T-helper 17 cell (primary cell): ENCODE data around the gene ECT2L. TPM values are rescaled to one million over a fixed set of nuclear protein-coding genes. Genes with fewer than 3 reads are reported as not detected.

Source experiments
- ATAC-seq: fragments of 150-1000 bp; cut with Tn5 transposase; 2 replicates; pipeline ENCODE4 v1.10.0; 2021; ENCODE audit warnings: mild to moderate bottlenecking, moderate library complexity
- DNase-seq, 3 donors: peaks; one replicate each; pipeline versions ENCODE4 v3.0.0 to v3.0.0-alpha.2; 2020 to 2021
- H3K9me3 ChIP-seq: one replicate; pipeline ENCODE4 v1.7.0; 2013; ENCODE audit warnings: low read length, mild to moderate bottlenecking; ENCODE audit not compliant: control insufficient read depth, poor library complexity, severe bottlenecking
- H3K27ac Mint-ChIP-seq: one replicate; pipeline ENCODE4 v1.8.0; 2022; ENCODE audit warnings: mild to moderate bottlenecking, moderate library complexity, mixed read lengths
- H3K27me3 Mint-ChIP-seq: one replicate; pipeline ENCODE4 v1.8.0; 2022; ENCODE audit warnings: mixed read lengths
- H3K36me3 Mint-ChIP-seq: one replicate; pipeline ENCODE4 v1.8.0; 2022; ENCODE audit warnings: low read depth, mixed read lengths
- H3K4me1 Mint-ChIP-seq: one replicate; pipeline ENCODE4 v1.8.0; 2022; ENCODE audit warnings: mild to moderate bottlenecking, mixed read lengths
- H3K4me3 Mint-ChIP-seq: one replicate; pipeline ENCODE4 v1.8.0; 2022; ENCODE audit warnings: mild to moderate bottlenecking, moderate library complexity, mixed read lengths
- total RNA-seq, 4 donors: library from RNA in 2 of 4; stranded (reverse) in 2 of 4; gene quantifications; one replicate each; pipeline ENCODE4 v1.2.3 and lab custom pipeline; 2022 to 2026

ECT2L gene
- total RNA-seq, 2 donors from 2014 or later, result not detected

- no peak for DNase-seq
- Mint-ChIP-seq H3K27me3 (no peaks in the 10 kb centered on the region), H3K4me3 (no peak overlapping the region), H3K4me1 (peaks cover 12% of the 10 kb centered on the region), H3K36me3 (peaks cover 10% of the 10 kb centered on the region), H3K27ac (no peak overlapping the region)
- no peak for ATAC-seq
- no peaks in the 10 kb centered on the region for H3K9me3 ChIP-seq
These were observed 10.8 kb upstream of the ECT2L start for GRCh38 chr6:138785079-138785478.

- H3K36me3 Mint-ChIP-seq, result peaks cover 11% of the 10 kb centered on the region
- no peaks in the 10 kb centered on the region for H3K27me3 Mint-ChIP-seq
- no peak overlapping the region for H3K4me3 Mint-ChIP-seq
These were observed 9.9 kb upstream of the ECT2L start for GRCh38 chr6:138785980-138786379.

GRCh38 chr6:138787138-138787537 lies 8.7 kb upstream of the ECT2L start:
- H3K4me3 Mint-ChIP-seq, result no peak overlapping the region
- peaks cover 15% of the 10 kb centered on the region for H3K36me3 Mint-ChIP-seq
- no peaks in the 10 kb centered on the region for H3K27me3 Mint-ChIP-seq
- H3K4me1 Mint-ChIP-seq, result peaks cover 9% of the 10 kb centered on the region
- H3K27ac Mint-ChIP-seq, result peak overlapping the region; percentile 45
- no peaks in the 10 kb centered on the region for H3K9me3 ChIP-seq
- no peak for DNase-seq
- no peak for ATAC-seq

More at GRCh38 chr6:138785980-138786379, 9.9 kb upstream of the ECT2L start:
- DNase-seq (no peak), ATAC-seq (no peak)
- Mint-ChIP-seq H3K27ac (no peak overlapping the region), H3K4me1 (peaks cover 12% of the 10 kb centered on the region)
- no peaks in the 10 kb centered on the region for H3K9me3 ChIP-seq

- Mint-ChIP-seq H3K4me1 (no peaks in the 10 kb centered on the region), H3K36me3 (peaks cover under 1% of the 10 kb centered on the region), H3K27me3 (no peaks in the 10 kb centered on the region), H3K4me3 (no peak overlapping the region), H3K27ac (no peak overlapping the region)
- H3K9me3 ChIP-seq, result no peaks in the 10 kb centered on the region
- no peak for ATAC-seq
- DNase-seq, result no peak
These were observed 884 bp downstream of the ECT2L start for GRCh38 chr6:138796771-138797170.

- no peaks in the 10 kb centered on the region for H3K9me3 ChIP-seq
- no peaks in the 10 kb centered on the region for H3K4me1 Mint-ChIP-seq
- H3K36me3 Mint-ChIP-seq, result no peaks in the 10 kb centered on the region
- DNase-seq (no peak), ATAC-seq (no peak)
- H3K27ac Mint-ChIP-seq, result no peak overlapping the region
- H3K4me3 Mint-ChIP-seq, result no peak overlapping the region
- no peaks in the 10 kb centered on the region for H3K27me3 Mint-ChIP-seq
These were observed 2.0 kb downstream of the ECT2L start for GRCh38 chr6:138797806-138798446.

- no peaks in the 10 kb centered on the region for H3K36me3 Mint-ChIP-seq
- no peak overlapping the region for H3K27ac Mint-ChIP-seq
- ATAC-seq (no peak), DNase-seq (no peak)
- H3K27me3 Mint-ChIP-seq, result peaks cover 7% of the 10 kb centered on the region
- no peaks in the 10 kb centered on the region for H3K4me1 Mint-ChIP-seq
- no peak overlapping the region for H3K4me3 Mint-ChIP-seq
- H3K9me3 ChIP-seq, result no peaks in the 10 kb centered on the region
These were observed 4.7 kb downstream of the ECT2L start for GRCh38 chr6:138800377-138801150.

- H3K9me3 ChIP-seq, result no peaks in the 10 kb centered on the region
- Mint-ChIP-seq H3K27me3 (peaks cover 15% of the 10 kb centered on the region), H3K36me3 (no peaks in the 10 kb centered on the region), H3K4me3 (no peak overlapping the region), H3K27ac (no peak overlapping the region), H3K4me1 (no peaks in the 10 kb centered on the region)
- ATAC-seq (no peak), DNase-seq (no peak)
These were observed 7.4 kb downstream of the ECT2L start for GRCh38 chr6:138803331-138803730.

GRCh38 chr6:138803861-138804260 lies 8.0 kb downstream of the ECT2L start:
- no peaks in the 10 kb centered on the region for H3K4me1 Mint-ChIP-seq
- H3K9me3 ChIP-seq, result no peaks in the 10 kb centered on the region
- no peak overlapping the region for H3K4me3 Mint-ChIP-seq
- DNase-seq (no peak), ATAC-seq (no peak)
- no peak overlapping the region for H3K27ac Mint-ChIP-seq
- H3K27me3 Mint-ChIP-seq, result peaks cover 15% of the 10 kb centered on the region
- no peaks in the 10 kb centered on the region for H3K36me3 Mint-ChIP-seq

GRCh38 chr6:138805016-138805765 lies 9.3 kb downstream of the ECT2L start:
- no peaks in the 10 kb centered on the region for H3K36me3 Mint-ChIP-seq
- H3K4me3 Mint-ChIP-seq, result no peak overlapping the region
- no peak for ATAC-seq
- no peak for DNase-seq
- H3K4me1 Mint-ChIP-seq, result no peaks in the 10 kb centered on the region
- H3K27ac Mint-ChIP-seq, result no peak overlapping the region
- no peaks in the 10 kb centered on the region for H3K9me3 ChIP-seq
- peaks cover 15% of the 10 kb centered on the region for H3K27me3 Mint-ChIP-seq

GRCh38 chr6:138806889-138807288 lies 11.0 kb downstream of the ECT2L start:
- H3K27ac Mint-ChIP-seq, result no peak overlapping the region
- H3K27me3 Mint-ChIP-seq, result peaks cover 15% of the 10 kb centered on the region
- H3K4me1 Mint-ChIP-seq, result no peaks in the 10 kb centered on the region
- DNase-seq (no peak), ATAC-seq (no peak)
- H3K9me3 ChIP-seq, result no peaks in the 10 kb centered on the region
- no peaks in the 10 kb centered on the region for H3K36me3 Mint-ChIP-seq
- no peak overlapping the region for H3K4me3 Mint-ChIP-seq

- peaks cover 15% of the 10 kb centered on the region for H3K27me3 Mint-ChIP-seq
- no peak overlapping the region for H3K4me3 Mint-ChIP-seq
- ATAC-seq, result no peak
- H3K9me3 ChIP-seq, result no peaks in the 10 kb centered on the region
- no peaks in the 10 kb centered on the region for H3K36me3 Mint-ChIP-seq
- no peaks in the 10 kb centered on the region for H3K4me1 Mint-ChIP-seq
- no peak for DNase-seq
- H3K27ac Mint-ChIP-seq, result no peak overlapping the region
These were observed 13.8 kb downstream of the ECT2L start for GRCh38 chr6:138809677-138810076.

GRCh38 chr6:138811866-138812265 lies 16.0 kb downstream of the ECT2L start:
- DNase-seq (no peak), ATAC-seq (no peak)
- Mint-ChIP-seq H3K4me1 (peaks cover 6% of the 10 kb centered on the region), H3K4me3 (no peak overlapping the region), H3K36me3 (no peaks in the 10 kb centered on the region), H3K27ac (no peak overlapping the region), H3K27me3 (peaks cover 7% of the 10 kb centered on the region)
- no peaks in the 10 kb centered on the region for H3K9me3 ChIP-seq

GRCh38 chr6:138814179-138814834 lies 18.4 kb downstream of the ECT2L start:
- H3K4me3 Mint-ChIP-seq, result no peak overlapping the region
- no peaks in the 10 kb centered on the region for H3K9me3 ChIP-seq
- H3K27me3 Mint-ChIP-seq, result no peaks in the 10 kb centered on the region
- ATAC-seq (no peak), DNase-seq (no peak)
- peaks cover 2% of the 10 kb centered on the region for H3K36me3 Mint-ChIP-seq
- peaks cover 14% of the 10 kb centered on the region for H3K4me1 Mint-ChIP-seq
- no peak overlapping the region for H3K27ac Mint-ChIP-seq
